OCI-LY7 (cell line): Measurements from ENCODE around the gene PLEKHF1.

Experiments used
- EZH2phosphoT487 ChIP-seq: fragments of 200-600 bp; sonication (generic); IDR thresholded peaks from 2 replicates; pipeline ENCODE4 v1.6.1; 2018; ENCODE audit warnings: low read depth, borderline replicate concordance, mild to moderate bottlenecking, mixed run types, antibody characterized with exemption, low read length, moderate library complexity, mixed read lengths
- TF ChIP-seq, protein P1 (sequence below): fragments of 200-600 bp; sonication (generic); conservative IDR thresholded peaks from 2 replicates; pipeline ENCODE4 v1.5.1; 2014; ENCODE audit warnings: mild to moderate bottlenecking, antibody characterized with exemption, low read length, moderate library complexity, mixed read lengths

DNA sequence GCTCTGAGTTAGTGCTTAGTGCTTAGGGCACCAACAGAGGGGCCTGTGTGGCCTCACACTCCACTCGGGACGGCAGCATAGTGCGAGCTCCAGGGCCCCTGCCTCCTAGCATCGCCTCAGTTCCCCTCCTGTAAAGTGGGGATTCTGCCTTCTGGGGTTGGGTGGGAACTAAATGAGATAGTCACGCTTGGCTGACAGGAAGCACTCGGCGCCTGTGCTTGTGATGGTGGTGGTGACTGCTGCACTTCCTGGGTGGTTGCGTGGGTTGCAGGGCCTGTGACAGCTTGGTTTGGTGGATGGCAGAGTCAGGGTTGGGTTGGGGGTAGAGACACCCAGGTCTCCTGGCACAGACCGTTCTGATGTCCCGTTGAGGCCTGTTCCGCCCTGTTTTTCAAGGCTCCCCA is 7.7 kb downstream of the PLEKHF1 start:
- TF ChIP-seq, protein P1, sequence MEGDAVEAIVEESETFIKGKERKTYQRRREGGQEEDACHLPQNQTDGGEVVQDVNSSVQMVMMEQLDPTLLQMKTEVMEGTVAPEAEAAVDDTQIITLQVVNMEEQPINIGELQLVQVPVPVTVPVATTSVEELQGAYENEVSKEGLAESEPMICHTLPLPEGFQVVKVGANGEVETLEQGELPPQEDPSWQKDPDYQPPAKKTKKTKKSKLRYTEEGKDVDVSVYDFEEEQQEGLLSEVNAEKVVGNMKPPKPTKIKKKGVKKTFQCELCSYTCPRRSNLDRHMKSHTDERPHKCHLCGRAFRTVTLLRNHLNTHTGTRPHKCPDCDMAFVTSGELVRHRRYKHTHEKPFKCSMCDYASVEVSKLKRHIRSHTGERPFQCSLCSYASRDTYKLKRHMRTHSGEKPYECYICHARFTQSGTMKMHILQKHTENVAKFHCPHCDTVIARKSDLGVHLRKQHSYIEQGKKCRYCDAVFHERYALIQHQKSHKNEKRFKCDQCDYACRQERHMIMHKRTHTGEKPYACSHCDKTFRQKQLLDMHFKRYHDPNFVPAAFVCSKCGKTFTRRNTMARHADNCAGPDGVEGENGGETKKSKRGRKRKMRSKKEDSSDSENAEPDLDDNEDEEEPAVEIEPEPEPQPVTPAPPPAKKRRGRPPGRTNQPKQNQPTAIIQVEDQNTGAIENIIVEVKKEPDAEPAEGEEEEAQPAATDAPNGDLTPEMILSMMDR, result no peak
- TF ChIP-seq EZH2phosphoT487, result no peak
